GM10266 (cell line): ENCODE data around the gene SH3RF2.

ENCODE experiments used
- DNase-seq: peaks from one replicate; pipeline ENCODE4 v3.0.0; 2012; ENCODE audit errors: extremely low spot score
- CTCF ChIP-seq: IDR thresholded peaks from 2 replicates; pipeline ENCODE4 v1.5.1; 2012; ENCODE audit warnings: mild to moderate bottlenecking, low read depth; ENCODE audit not compliant: control insufficient read depth, insufficient read depth; ENCODE audit errors: missing control alignments

Gene SH3RF2

GRCh38 chr5:146073239-146073900, 137.0 kb downstream of the SH3RF2 start:
- DNase-seq: no peak

GRCh38 chr5:146076028-146076427, 139.7 kb downstream of the SH3RF2 start:
- TF ChIP-seq CTCF: no peak
- no peak for DNase-seq

More at GRCh38 chr5:146073239-146073900, 137.0 kb downstream of the SH3RF2 start:
- no peak for TF ChIP-seq CTCF

DNA sequence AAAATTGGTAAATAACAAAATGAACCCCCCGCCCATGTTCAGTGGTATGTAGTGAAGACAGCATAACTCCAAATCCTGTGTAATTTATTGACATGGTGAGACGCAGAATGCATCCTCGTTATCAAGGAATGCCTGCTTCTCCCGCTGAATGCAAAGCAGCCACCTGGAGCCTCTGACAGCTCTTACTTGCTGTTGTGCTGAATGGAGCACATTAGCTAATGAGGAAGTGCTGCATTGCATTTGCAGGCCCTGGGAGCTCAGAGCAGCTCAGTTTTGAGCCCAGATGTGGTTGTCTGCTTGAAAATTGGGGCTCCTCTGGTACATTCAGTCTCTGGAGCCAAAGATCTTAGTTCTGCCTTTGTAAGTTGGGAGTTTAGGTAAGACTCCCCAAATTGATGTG, 140.1 kb downstream of the SH3RF2 start:
- no peak for DNase-seq

GRCh38 chr5:146078566-146078965, 142.2 kb downstream of the SH3RF2 start:
- no peak for TF ChIP-seq CTCF
- no peak for DNase-seq

More for the DNA sequence above, 140.1 kb downstream of the SH3RF2 start:
- no peak for TF ChIP-seq CTCF

DNA sequence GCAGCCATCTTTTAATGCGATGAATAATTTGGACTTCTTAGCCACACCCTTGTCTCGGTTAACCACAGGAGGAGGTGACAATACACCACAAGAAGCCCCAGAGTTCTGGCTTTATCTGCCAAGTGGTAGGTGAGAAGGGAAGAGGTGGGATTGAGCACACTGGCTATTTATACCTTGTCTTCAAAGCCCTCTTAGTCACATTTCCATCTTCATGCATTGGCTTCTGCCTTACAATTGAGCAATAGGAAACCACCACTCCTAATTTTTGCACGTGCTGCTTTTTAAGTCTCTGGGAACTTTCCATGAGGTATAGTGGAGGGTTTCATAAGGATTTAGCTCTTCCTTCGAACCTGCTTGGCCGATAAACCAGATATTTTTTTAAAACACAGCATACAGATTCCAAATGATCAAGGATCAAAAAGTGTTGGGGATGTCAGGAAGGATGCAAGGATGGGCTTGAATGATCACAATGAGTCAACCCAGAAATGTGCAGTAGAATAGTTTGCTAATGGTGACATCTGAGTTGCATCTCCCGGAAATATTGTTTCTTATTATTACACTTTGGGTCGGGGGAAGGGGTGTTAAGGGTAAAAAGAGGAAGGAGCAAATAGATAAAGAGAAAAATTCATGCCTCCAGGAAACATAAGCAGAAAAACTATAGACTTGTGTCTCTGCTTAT, 143.5 kb downstream of the SH3RF2 start:
- DNase-seq: no peak
- TF ChIP-seq CTCF: no peak

- no peak for DNase-seq
- no peak for TF ChIP-seq CTCF
Observed at GRCh38 chr5:146081556-146081955, 145.2 kb downstream of the SH3RF2 start.

GRCh38 chr5:146082798-146083197, 146.4 kb downstream of the SH3RF2 start:
- DNase-seq: no peak
- TF ChIP-seq CTCF: no peak
